ENCODE data around the gene VPS39.

Gene VPS39

GRCh38 chr15:42152196-42152920 lies 55.7 kb downstream of the VPS39 start:
- Histone ChIP-seq H3K36me3 (replicated peaks; ENCODE audit: low read depth, low read length) (no peaks in the 10 kb centered on the region), H3K4me1 (ENCODE audit: low read length) (no peaks in the 10 kb centered on the region), H3K9ac (ENCODE audit: low read length) (no peak overlapping the region), H3K27ac (ENCODE audit: low read length) (no peak overlapping the region), H3K4me3 (ENCODE audit: low read length) (no peak overlapping the region), H3K27me3 (ENCODE audit: low read depth, low read length) (no peaks in the 10 kb centered on the region), H3K79me2 (ENCODE audit: low read length) (no peaks in the 10 kb centered on the region), H3K4me2 (ENCODE audit: low read length) (no peak overlapping the region), H2AFZ (ENCODE audit: low read depth, low read length) (no peak overlapping the region), H3K9me3 (ENCODE audit: insufficient read depth, low read length) (no peaks in the 10 kb centered on the region), H4K20me1 (ENCODE audit: insufficient read depth, low read length) (no peaks in the 10 kb centered on the region)
- no peak for TF ChIP-seq CTCF (IDR thresholded peaks at IDR 0.05; ENCODE audit: low read depth, low read length)
- no peak for TF ChIP-seq EZH2phosphoT487 (IDR thresholded peaks at IDR 0.05; ENCODE audit: low read depth)

GRCh38 chr15:42151736-42152135 lies 56.4 kb downstream of the VPS39 start:
- Histone ChIP-seq H3K4me2 (ENCODE audit: low read length) (no peak overlapping the region), H3K36me3 (replicated peaks; ENCODE audit: low read depth, low read length) (no peaks in the 10 kb centered on the region), H3K9me3 (ENCODE audit: insufficient read depth, low read length) (no peaks in the 10 kb centered on the region), H3K4me3 (ENCODE audit: low read length) (no peak overlapping the region), H3K27me3 (ENCODE audit: low read depth, low read length) (no peaks in the 10 kb centered on the region), H3K4me1 (ENCODE audit: low read length) (no peaks in the 10 kb centered on the region), H3K9ac (ENCODE audit: low read length) (no peak overlapping the region), H4K20me1 (ENCODE audit: insufficient read depth, low read length) (no peaks in the 10 kb centered on the region), H2AFZ (ENCODE audit: low read depth, low read length) (no peak overlapping the region), H3K79me2 (ENCODE audit: low read length) (no peaks in the 10 kb centered on the region), H3K27ac (ENCODE audit: low read length) (no peak overlapping the region)
- TF ChIP-seq EZH2phosphoT487 (IDR thresholded peaks at IDR 0.05; ENCODE audit: low read depth) (no peak), CTCF (IDR thresholded peaks at IDR 0.05; ENCODE audit: low read depth, low read length) (no peak)

DNA sequence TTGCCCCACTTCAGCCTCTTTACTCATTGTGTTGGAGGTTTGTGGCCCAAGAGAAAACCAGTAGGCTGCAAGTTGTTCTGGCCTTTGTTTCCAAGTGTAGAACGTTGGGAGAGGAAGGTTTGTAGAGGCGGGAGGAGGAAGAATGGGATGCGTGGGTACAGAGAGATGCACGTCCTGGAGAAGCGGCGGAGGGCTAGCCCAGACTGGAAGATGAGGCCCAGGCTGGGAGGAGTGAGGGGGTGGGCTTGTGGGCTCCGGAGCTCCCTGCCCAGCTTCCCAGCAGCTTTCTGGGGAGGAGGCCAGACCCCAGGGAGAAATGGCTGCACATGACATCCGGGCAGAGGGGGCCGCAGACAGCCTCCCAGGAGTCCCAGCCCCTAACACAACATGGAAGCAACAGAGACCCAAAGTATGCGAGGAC lies 57.0 kb downstream of the VPS39 start:
- Histone ChIP-seq H3K36me3 (replicated peaks; ENCODE audit: low read depth, low read length) (no peaks in the 10 kb centered on the region), H3K27me3 (ENCODE audit: low read depth, low read length) (no peaks in the 10 kb centered on the region), H3K4me1 (ENCODE audit: low read length) (no peaks in the 10 kb centered on the region), H3K79me2 (ENCODE audit: low read length) (no peaks in the 10 kb centered on the region), H2AFZ (ENCODE audit: low read depth, low read length) (no peak overlapping the region), H3K4me2 (ENCODE audit: low read length) (no peak overlapping the region), H4K20me1 (ENCODE audit: insufficient read depth, low read length) (no peaks in the 10 kb centered on the region), H3K27ac (ENCODE audit: low read length) (no peak overlapping the region), H3K4me3 (ENCODE audit: low read length) (no peak overlapping the region), H3K9ac (ENCODE audit: low read length) (no peak overlapping the region), H3K9me3 (ENCODE audit: insufficient read depth, low read length) (no peaks in the 10 kb centered on the region)
- no peak for TF ChIP-seq EZH2phosphoT487 (IDR thresholded peaks at IDR 0.05; ENCODE audit: low read depth)
- no peak for TF ChIP-seq CTCF (IDR thresholded peaks at IDR 0.05; ENCODE audit: low read depth, low read length)

GRCh38 chr15:42150219-42150970 lies 57.7 kb downstream of the VPS39 start:
- no peak overlapping the region for H3K27ac ChIP-seq (ENCODE audit: low read length)
- H3K27me3 ChIP-seq (ENCODE audit: low read depth, low read length): no peaks in the 10 kb centered on the region
- H2AFZ ChIP-seq (ENCODE audit: low read depth, low read length): no peak overlapping the region
- no peaks in the 10 kb centered on the region for H4K20me1 ChIP-seq (ENCODE audit: insufficient read depth, low read length)
- no peaks in the 10 kb centered on the region for H3K4me1 ChIP-seq (ENCODE audit: low read length)
- no peaks in the 10 kb centered on the region for H3K9me3 ChIP-seq (ENCODE audit: insufficient read depth, low read length)
- TF ChIP-seq EZH2phosphoT487 (IDR thresholded peaks at IDR 0.05; ENCODE audit: low read depth) (no peak), CTCF (IDR thresholded peaks at IDR 0.05; ENCODE audit: low read depth, low read length) (no peak)
- H3K79me2 ChIP-seq (ENCODE audit: low read length): no peaks in the 10 kb centered on the region
- H3K9ac ChIP-seq (ENCODE audit: low read length): no peak overlapping the region
- H3K4me2 ChIP-seq (ENCODE audit: low read length): no peak overlapping the region
- H3K4me3 ChIP-seq (ENCODE audit: low read length): no peak overlapping the region
- H3K36me3 ChIP-seq (replicated peaks; ENCODE audit: low read depth, low read length): no peaks in the 10 kb centered on the region
